Upper lobe of left lung (tissue), 6 donors: ENCODE results near the gene CUX1. TPM values are rescaled to one million over a fixed set of nuclear protein-coding genes. Genes with fewer than 3 reads are reported as not detected.

Source experiments
- ATAC-seq, 2 donors: fragments of 200-7000 bp; cut with Tn5 transposase; one replicate each; pipeline ENCODE4 v1.9.1; 2022; ENCODE audit warnings: mild to moderate bottlenecking in 2 of 2, moderate library complexity in 2 of 2; ENCODE audit not compliant: low FRiP score in 2 of 2
- DNase-seq, 2 donors: peaks; one replicate each; pipeline ENCODE4 v3.0.0-alpha.2; 2019 to 2020
- H3K27ac ChIP-seq, 4 donors: fragments of 200-600 bp; sonication (generic); one replicate each; pipeline ENCODE4 v1.5.1; 2016 to 2019
- H3K27me3 ChIP-seq, 4 donors: fragments of 200-600 bp; sonication (generic); one replicate each; pipeline ENCODE4 v1.5.1; 2017 to 2019
- H3K36me3 ChIP-seq, 4 donors: fragments of 200-600 bp; sonication (generic); one replicate each; pipeline ENCODE4 v1.5.1; 2016 to 2019
- H3K4me1 ChIP-seq, 4 donors: fragments of 200-600 bp; sonication (generic); one replicate each; pipeline ENCODE4 v1.5.1; 2018 to 2019
- H3K4me3 ChIP-seq, 4 donors: fragments of 200-600 bp; sonication (generic); one replicate each; pipeline ENCODE4 v1.5.1; 2017 to 2019; ENCODE audit warnings: mild to moderate bottlenecking in 2 of 4, moderate library complexity in 1 of 4
- H3K9me3 ChIP-seq, 4 donors: fragments of 200-600 bp; sonication (generic); one replicate each; pipeline ENCODE4 v1.5.1; 2018 to 2019
- EP300 ChIP-seq, 4 donors: sonication (generic); formaldehyde crosslinking; IDR thresholded peaks; one replicate each; pipeline ENCODE4 v1.5.1; 2017; ENCODE audit warnings: antibody characterized with exemption in 4 of 4, control low read depth in 2 of 4
- POLR2A ChIP-seq, 4 donors: fragments of 450-650 bp; IDR thresholded peaks; one replicate each; pipeline ENCODE4 v1.5.1; 2016 to 2017; ENCODE audit warnings: antibody characterized with exemption in 4 of 4, mild to moderate bottlenecking in 2 of 4
- POLR2AphosphoS5 ChIP-seq, 2 donors: sonication (generic); formaldehyde crosslinking; IDR thresholded peaks; one replicate each; pipeline ENCODE4 v1.5.1; 2017; ENCODE audit warnings: antibody characterized with exemption in 2 of 2
- WGBS, 2 donors: methylation state at CpG; one replicate each; pipeline ENCODE4 v1.1.5; 2017 to 2018; 5-methylcytosine and 5-hydroxymethylcytosine counted together
- total RNA-seq, 6 donors: library from RNA; depleted of rRNA in 4 of 6; stranded (reverse); fragments of >200 nt in 4 of 6; gene quantifications; one replicate each; pipeline versions ENCODE4 v1.1.0 to v1.2.1, GENCODE V29; 2016 to 2021
- TF ChIP-seq, protein P1 (sequence below), 6 experiments: fragments of 450-650 bp in 4 of 6; fragments of 200-600 bp in 2 of 6; sonication (generic) in 2 of 6; IDR thresholded peaks; one replicate each; pipeline ENCODE4 v1.5.1; 2016 to 2019; ENCODE audit warnings: antibody characterized with exemption in 6 of 6
- donor health status: DM: no; HTN: no; CAD: no; lungs with moderate emphysema.
- donor health status: DM: no; HTN: yes; CAD: no; lungs with severe emphysema.

The CUX1 gene
- total RNA-seq, 6 donors from 2014 or later, result 106 to 188 (median 115) TPM

- TF ChIP-seq POLR2AphosphoS5 (IDR thresholded peaks at IDR 0.05), result no peak
- TF ChIP-seq, protein P1, sequence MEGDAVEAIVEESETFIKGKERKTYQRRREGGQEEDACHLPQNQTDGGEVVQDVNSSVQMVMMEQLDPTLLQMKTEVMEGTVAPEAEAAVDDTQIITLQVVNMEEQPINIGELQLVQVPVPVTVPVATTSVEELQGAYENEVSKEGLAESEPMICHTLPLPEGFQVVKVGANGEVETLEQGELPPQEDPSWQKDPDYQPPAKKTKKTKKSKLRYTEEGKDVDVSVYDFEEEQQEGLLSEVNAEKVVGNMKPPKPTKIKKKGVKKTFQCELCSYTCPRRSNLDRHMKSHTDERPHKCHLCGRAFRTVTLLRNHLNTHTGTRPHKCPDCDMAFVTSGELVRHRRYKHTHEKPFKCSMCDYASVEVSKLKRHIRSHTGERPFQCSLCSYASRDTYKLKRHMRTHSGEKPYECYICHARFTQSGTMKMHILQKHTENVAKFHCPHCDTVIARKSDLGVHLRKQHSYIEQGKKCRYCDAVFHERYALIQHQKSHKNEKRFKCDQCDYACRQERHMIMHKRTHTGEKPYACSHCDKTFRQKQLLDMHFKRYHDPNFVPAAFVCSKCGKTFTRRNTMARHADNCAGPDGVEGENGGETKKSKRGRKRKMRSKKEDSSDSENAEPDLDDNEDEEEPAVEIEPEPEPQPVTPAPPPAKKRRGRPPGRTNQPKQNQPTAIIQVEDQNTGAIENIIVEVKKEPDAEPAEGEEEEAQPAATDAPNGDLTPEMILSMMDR (IDR thresholded peaks at IDR 0.05), result no peak
- TF ChIP-seq POLR2A (IDR thresholded peaks at IDR 0.05), result no peak
- DNase-seq (no peak), ATAC-seq (peak in 1 of 2 donors; percentile 33)
- 32 to 45% methylated on average over 21 of the region's 21 CpGs for WGBS, 2 donors
- no peak overlapping the region for H3K27ac ChIP-seq
- H3K9me3 ChIP-seq, result peaks cover 0 to 3% (median 0%) of the 10 kb centered on the region in 4 donors
- no peaks in the 10 kb centered on the region for H3K27me3 ChIP-seq
- H3K36me3 ChIP-seq, result no peaks in the 10 kb centered on the region
- no peak overlapping the region for H3K4me3 ChIP-seq
- peaks cover 0 to 10% (median 2%) of the 10 kb centered on the region in 4 donors for H3K4me1 ChIP-seq
These were observed 32.9 kb upstream of the CUX1 start for GRCh38 chr7:101784292-101785127.

- H3K27ac ChIP-seq, result no peak overlapping the region
- peaks cover 0 to 10% (median 2%) of the 10 kb centered on the region in 4 donors for H3K4me1 ChIP-seq
- peaks cover 0 to 3% (median 0%) of the 10 kb centered on the region in 4 donors for H3K9me3 ChIP-seq
- ATAC-seq, result no peak
- no peaks in the 10 kb centered on the region for H3K36me3 ChIP-seq
- TF ChIP-seq POLR2A (IDR thresholded peaks at IDR 0.05), result no peak
- TF ChIP-seq, protein P1 (IDR thresholded peaks at IDR 0.05), result no peak
- TF ChIP-seq EP300 (IDR thresholded peaks at IDR 0.05), result no peak
- no peak for TF ChIP-seq POLR2AphosphoS5 (IDR thresholded peaks at IDR 0.05)
- H3K4me3 ChIP-seq, result no peak overlapping the region
- 100% methylated on average over 1 of the region's 1 CpG; no CpG with 5 or more reads in 1 of the 2 donors for WGBS, 2 donors
- H3K27me3 ChIP-seq, result no peaks in the 10 kb centered on the region
- DNase-seq, result no peak
These were observed 29.6 kb upstream of the CUX1 start for GRCh38 chr7:101787864-101788263.

- Histone ChIP-seq H3K9me3 (peaks cover 0 to 3% (median 0%) of the 10 kb centered on the region in 4 donors), H3K36me3 (no peaks in the 10 kb centered on the region), H3K4me1 (peaks cover 0 to 10% (median 2%) of the 10 kb centered on the region in 4 donors), H3K4me3 (no peak overlapping the region), H3K27me3 (no peaks in the 10 kb centered on the region), H3K27ac (no peak overlapping the region)
- 80 to 100% methylated on average over 1 of the region's 1 CpG for WGBS, 2 donors
- no peak for ATAC-seq
- no peak for TF ChIP-seq EP300 (IDR thresholded peaks at IDR 0.05)
- no peak for TF ChIP-seq POLR2A (IDR thresholded peaks at IDR 0.05)
- TF ChIP-seq, protein P1 (IDR thresholded peaks at IDR 0.05), result no peak
- no peak for TF ChIP-seq POLR2AphosphoS5 (IDR thresholded peaks at IDR 0.05)
- DNase-seq, result no peak
These were observed 28.9 kb upstream of the CUX1 start for GRCh38 chr7:101788517-101788916.

DNA sequence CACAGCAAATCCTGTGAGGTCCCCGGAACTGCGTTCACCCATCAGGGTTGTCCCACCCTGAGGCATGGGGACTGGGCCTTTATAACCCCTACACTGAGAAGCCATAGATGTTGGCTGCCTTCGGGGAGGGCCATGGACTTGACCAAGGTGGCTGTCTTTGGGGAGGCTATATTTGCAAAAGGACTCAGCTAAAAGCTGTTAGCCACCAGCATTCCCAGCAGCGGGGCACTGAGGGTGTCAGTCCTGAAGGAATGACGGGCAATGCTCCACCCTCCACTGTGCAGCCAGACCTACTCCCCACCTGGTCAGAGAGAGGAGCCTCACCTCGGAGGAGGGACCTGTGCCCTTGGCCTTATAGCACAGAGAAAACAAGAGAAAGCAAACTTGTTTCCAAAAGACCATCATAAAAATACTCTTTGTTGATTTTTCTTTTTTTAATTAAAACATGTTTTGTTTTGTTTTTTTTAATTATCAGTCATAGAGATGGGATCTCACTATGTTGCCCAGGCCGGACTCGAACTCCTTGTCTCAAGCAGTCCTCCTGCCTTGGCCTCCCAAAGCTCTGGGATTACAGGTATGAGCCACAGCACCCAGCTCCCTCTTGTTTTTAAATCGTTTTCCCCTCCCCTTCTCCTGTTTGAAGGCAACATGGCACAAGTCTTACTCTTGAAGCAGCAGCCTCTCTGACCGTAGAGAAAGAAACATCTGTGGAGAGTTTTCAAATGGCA lies 26.7 kb upstream of the CUX1 start:
- Histone ChIP-seq H3K27ac (no peak overlapping the region), H3K27me3 (no peaks in the 10 kb centered on the region), H3K4me1 (no peaks in the 10 kb centered on the region), H3K9me3 (peaks cover 0 to 3% (median 0%) of the 10 kb centered on the region in 4 donors), H3K4me3 (no peak overlapping the region), H3K36me3 (no peaks in the 10 kb centered on the region)
- no peak for ATAC-seq
- no peak for TF ChIP-seq POLR2A (IDR thresholded peaks at IDR 0.05)
- no peak for TF ChIP-seq POLR2AphosphoS5 (IDR thresholded peaks at IDR 0.05)
- no peak for TF ChIP-seq EP300 (IDR thresholded peaks at IDR 0.05)
- TF ChIP-seq, protein P1 (IDR thresholded peaks at IDR 0.05), result no peak
- no peak for DNase-seq
- 87% methylated on average over 10 of the region's 10 CpGs for WGBS, 2 donors
